Ecto neural progenitor cell (in vitro differentiated cells): Measurements from ENCODE around the gene NYAP2.

Source experiments
- DNase-seq: peaks from one replicate; pipeline ENCODE4 v3.0.0-alpha.2; 2018; ENCODE audit warnings: low spot score

The NYAP2 gene

GRCh38 chr2:225616848-225617247 is 217.3 kb downstream of the NYAP2 start:
- DNase-seq: no peak

GRCh38 chr2:225620227-225620626 is 220.7 kb downstream of the NYAP2 start:
- DNase-seq: no peak

GRCh38 chr2:225630824-225631533 is 231.5 kb downstream of the NYAP2 start:
- DNase-seq: no peak

GRCh38 chr2:225632351-225632750 is 232.8 kb downstream of the NYAP2 start:
- DNase-seq: no peak

- no peak for DNase-seq
Observed at GRCh38 chr2:225636558-225636957, 237.0 kb downstream of the NYAP2 start.

GRCh38 chr2:225637259-225637658 is 237.7 kb downstream of the NYAP2 start:
- no peak for DNase-seq

GRCh38 chr2:225640550-225640949 is 241.0 kb downstream of the NYAP2 start:
- DNase-seq: no peak

GRCh38 chr2:225649274-225649673 is 249.8 kb downstream of the NYAP2 start:
- no peak for DNase-seq

GRCh38 chr2:225650041-225650440 is 250.5 kb downstream of the NYAP2 start:
- DNase-seq: no peak

- DNase-seq: peak; percentile 64
Observed at GRCh38 chr2:225660262-225661131, 261.0 kb downstream of the NYAP2 start.

- no peak for DNase-seq
Observed at GRCh38 chr2:225662101-225662500, 262.6 kb downstream of the NYAP2 start.

- DNase-seq: no peak
Observed at GRCh38 chr2:225667445-225667844, 267.9 kb downstream of the NYAP2 start.

- no peak for DNase-seq
Observed at GRCh38 chr2:225668606-225669266, 269.2 kb downstream of the NYAP2 start.

- DNase-seq: no peak
Observed at GRCh38 chr2:225670111-225670974, 270.8 kb downstream of the NYAP2 start.

GRCh38 chr2:225678792-225679191 is 279.3 kb downstream of the NYAP2 start:
- DNase-seq: no peak

GRCh38 chr2:225683258-225683657 is 283.7 kb downstream of the NYAP2 start:
- no peak for DNase-seq

GRCh38 chr2:225690153-225690552 is 290.6 kb downstream of the NYAP2 start:
- no peak for DNase-seq

- DNase-seq: no peak
Observed at GRCh38 chr2:225691711-225692110, 292.2 kb downstream of the NYAP2 start.

GRCh38 chr2:225693259-225693658 is 293.7 kb downstream of the NYAP2 start:
- no peak for DNase-seq

GRCh38 chr2:225694664-225695063 is 295.2 kb downstream of the NYAP2 start:
- DNase-seq: no peak

GRCh38 chr2:225697936-225698335 is 298.4 kb downstream of the NYAP2 start:
- DNase-seq: no peak
